Endothelial cell of umbilical vein (primary cell): ENCODE results near the gene ARL11. TPM values are rescaled to one million over a fixed set of nuclear protein-coding genes. Genes with fewer than 3 reads are reported as not detected.

Experiments
- BruUV-seq: library from RNA; stranded (reverse); fragments of 400-500 nt; replicated peaks from 2 replicates; lab custom pipeline; 2021; lab: Mats Ljungman, UMichigan
- CTCF ChIA-PET: fragments of 300-600, 350-600 bp; sonication (Branson Sonifier 250); formaldehyde crosslinking; loops from one replicate; lab custom pipeline; 2021; ENCODE audit warnings: antibody characterized with exemption, inconsistent platforms; lab: Charles Lee
- POLR2A ChIA-PET: fragments of 300-600, 350-600 bp; sonication (Branson Sonifier 250); formaldehyde crosslinking; loops from one replicate; lab custom pipeline; 2021; ENCODE audit warnings: antibody characterized with exemption, inconsistent platforms; lab: Charles Lee
- DNase-seq: peaks from one replicate; pipeline ENCODE4 v3.0.0-alpha.2; 2011; ENCODE audit warnings: low read depth, low spot score
- FAIRE-seq: peaks from 2 replicates; lab custom pipeline; 2011; peaks lifted over from hg19 to GRCh38; lab: Jason Lieb, UNC
- H2AFZ ChIP-seq: 2 replicates; pipeline ENCODE4 v1.6.0; 2012; ENCODE audit warnings: low read depth, low read length, control low read depth, inconsistent platforms
- H3K27ac ChIP-seq: 2 replicates; pipeline ENCODE4 v1.5.1; 2011; ENCODE audit warnings: low read depth, mild to moderate bottlenecking, control low read depth, low read length, moderate library complexity; ENCODE audit not compliant: insufficient read depth
- H3K27me3 ChIP-seq, 2 experiments: 2 replicates each; pipeline versions ENCODE4 v1.6.0 to v1.6.1; 2011; ENCODE audit warnings: low read length in 2 of 2, mixed read lengths in 1 of 2; ENCODE audit not compliant: control insufficient read depth in 2 of 2, insufficient read depth in 2 of 2
- H3K36me3 ChIP-seq, 2 experiments: 2 replicates in 1 of 2; 3 replicates in 1 of 2; pipeline ENCODE4 v1.5.1; 2011; ENCODE audit warnings: low read length in 2 of 2, mild to moderate bottlenecking in 1 of 2, moderate library complexity in 1 of 2; ENCODE audit not compliant: control insufficient read depth in 2 of 2, insufficient read depth in 2 of 2; ENCODE audit errors: extremely low read depth in 1 of 2
- H3K4me1 ChIP-seq: 3 replicates; pipeline ENCODE4 v1.5.1; 2011; ENCODE audit warnings: mild to moderate bottlenecking, low read length; ENCODE audit not compliant: control insufficient read depth, insufficient read depth; ENCODE audit errors: extremely low read depth
- H3K4me2 ChIP-seq: 2 replicates; pipeline ENCODE4 v1.6.1; 2011; ENCODE audit warnings: low read length, control low read depth, mixed read lengths; ENCODE audit not compliant: insufficient read depth
- H3K4me3 ChIP-seq, 3 experiments: fragments of 200-600 bp in 1 of 3; sonication (generic), shearing (Covaris generic) in 1 of 3; replicated peaks in 1 of 3; 2 replicates each; pipeline ENCODE4 v1.5.1; 2011 to 2016; ENCODE audit warnings: control low read depth in 3 of 3, low read length in 3 of 3, mild to moderate bottlenecking in 2 of 3, inconsistent platforms in 1 of 3, low read depth in 1 of 3, moderate library complexity in 1 of 3; ENCODE audit not compliant: insufficient read depth in 1 of 3
- H3K79me2 ChIP-seq: 2 replicates; pipeline ENCODE4 v1.6.0; 2012; ENCODE audit warnings: low read length, inconsistent platforms; ENCODE audit not compliant: control insufficient read depth, insufficient read depth
- H3K9ac ChIP-seq: replicated peaks from 2 replicates; pipeline ENCODE3; 2011; ENCODE audit warnings: low read length, control low read depth; ENCODE audit not compliant: insufficient read depth; ENCODE audit errors: extremely low read depth
- H3K9me1 ChIP-seq: replicated peaks from 3 replicates; pipeline ENCODE4 v1.6.0; 2011; ENCODE audit warnings: mild to moderate bottlenecking, low read length; ENCODE audit not compliant: control insufficient read depth, insufficient read depth; ENCODE audit errors: extremely low read depth
- H3K9me3 ChIP-seq: replicated peaks from 2 replicates; pipeline ENCODE4 v1.5.1; 2012; ENCODE audit warnings: low read length, inconsistent platforms; ENCODE audit not compliant: control insufficient read depth, insufficient read depth
- H4K20me1 ChIP-seq: replicated peaks from 2 replicates; pipeline ENCODE3; 2011; ENCODE audit warnings: mild to moderate bottlenecking, low read length; ENCODE audit not compliant: control insufficient read depth, insufficient read depth; ENCODE audit errors: extremely low read depth
- EZH2 ChIP-seq: IDR thresholded peaks from 2 replicates; pipeline ENCODE4 v1.6.1; 2012; ENCODE audit warnings: borderline replicate concordance, low read depth, mild to moderate bottlenecking, moderate library complexity, low read length, inconsistent platforms; ENCODE audit not compliant: severe bottlenecking
- FOS ChIP-seq: IDR thresholded peaks from 2 replicates; pipeline ENCODE4 v1.6.1; 2011; ENCODE audit warnings: mild to moderate bottlenecking, low read length, moderate library complexity, borderline replicate concordance; ENCODE audit not compliant: insufficient read depth
- GATA2 ChIP-seq: IDR thresholded peaks from 2 replicates; pipeline ENCODE4 v1.7.0; 2011; ENCODE audit warnings: low read depth, mild to moderate bottlenecking, moderate library complexity, mixed read lengths, low read length; ENCODE audit not compliant: insufficient read length, insufficient read depth
- JUN ChIP-seq: IDR thresholded peaks from 2 replicates; pipeline ENCODE4 v1.6.1; 2011; ENCODE audit warnings: borderline replicate concordance, low read depth; ENCODE audit not compliant: insufficient read length, insufficient read depth
- MYC ChIP-seq: IDR thresholded peaks from one replicate; pipeline ENCODE4 v1.6.1; 2011; ENCODE audit warnings: mild to moderate bottlenecking, low read depth, low read length
- POLR2A ChIP-seq: IDR thresholded peaks from 2 replicates; pipeline ENCODE4 v1.6.1; 2012; ENCODE audit warnings: low read depth, mild to moderate bottlenecking, control low read depth, low read length
- POLR2AphosphoS5 ChIP-seq: IDR thresholded peaks from 2 replicates; pipeline ENCODE4 v1.6.1; 2012; ENCODE audit warnings: low read depth, mild to moderate bottlenecking, control low read depth, low read length, moderate library complexity; ENCODE audit not compliant: insufficient read depth
- dilution Hi-C: fragments of 300-500 bp; cut with MboI; formaldehyde crosslinking; loops from one replicate; pipeline ENCODE4 v1.15.0; 2019; ENCODE audit warnings: low sequenced_read_pairs; ENCODE audit not compliant: extremely low pct_ligation_motif_present
- intact Hi-C: fragments of 100-400 bp; cut with micrococcal nuclease; formaldehyde crosslinking; loops from one replicate; pipeline ENCODE4 v1.10.0; 2022
- polyA plus RNA-seq, 4 experiments: library from polyadenylated mRNA; depleted of rRNA in 3 of 4; stranded (reverse) in 3 of 4; unstranded in 1 of 4; fragments of >200 nt; gene quantifications; 2 replicates each; pipeline versions ENCODE4 v1.2.1 to v1.2.3, GENCODE V29; 2011 to 2012; ENCODE audit warnings: missing spikeins in 1 of 4
- total RNA-seq: library from RNA; stranded (reverse); gene quantifications from 2 replicates; pipeline ENCODE4 v1.2.3, GENCODE V29; 2021
- TF ChIP-seq, protein P1 (sequence below): IDR thresholded peaks from 2 replicates; pipeline ENCODE4 v1.6.1; 2011; ENCODE audit not compliant: insufficient read depth, insufficient read length
- TF ChIP-seq, protein P2 (sequence below), 2 donors: IDR thresholded peaks; 1 replicate in 1 of 2; 2 replicates in 1 of 2; pipeline ENCODE4 v1.5.1; 2011; ENCODE audit warnings: low read length in 2 of 2, mild to moderate bottlenecking in 2 of 2, moderate library complexity in 2 of 2, control low read depth in 1 of 2, inconsistent platforms in 1 of 2, low read depth in 1 of 2; ENCODE audit not compliant: insufficient read depth in 1 of 2; ENCODE audit errors: extremely low read depth in 1 of 2

ARL11 gene
- total and polyA plus RNA-seq, 2 donors (not counting 3 experiments of a cell fraction or from before 2014, with no cell fraction given) = 0.06 to 0.20 TPM

DNA sequence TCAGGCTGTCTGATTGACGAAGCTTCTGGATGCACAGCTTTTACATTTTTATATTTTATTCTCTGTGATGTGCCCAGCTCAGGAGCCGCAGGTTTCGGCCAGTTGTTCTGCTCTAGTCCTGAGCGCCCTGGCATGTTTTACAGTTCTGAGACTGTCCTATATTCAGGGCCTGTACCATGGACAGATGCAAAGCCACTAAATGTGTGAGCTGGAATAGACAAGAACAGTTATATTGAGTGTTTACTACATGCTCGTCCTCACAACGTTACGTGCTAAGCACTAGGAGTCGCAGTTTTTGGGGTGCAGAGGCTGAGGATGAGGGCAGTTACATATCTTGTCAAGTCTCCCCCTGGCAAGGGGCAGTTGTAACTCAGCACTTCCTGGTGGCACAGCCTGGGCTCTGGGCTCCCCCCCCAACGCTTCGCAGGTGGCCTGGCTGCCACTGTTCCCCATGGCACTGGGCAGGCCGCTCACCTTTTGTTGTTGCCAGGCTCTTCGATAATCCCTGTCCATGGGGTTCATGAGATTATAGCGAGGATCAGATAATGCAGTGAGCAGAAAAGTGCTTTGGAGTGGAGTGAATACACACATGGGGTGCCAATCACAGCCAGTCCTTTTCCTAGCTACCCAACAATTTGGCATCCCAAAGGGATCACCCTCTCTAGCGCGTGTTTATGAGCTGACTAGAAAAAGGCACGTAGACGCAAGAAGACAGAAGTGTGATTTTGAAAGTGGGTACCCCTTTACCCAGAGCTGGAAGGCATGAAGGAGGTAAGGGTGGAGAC lies 23.5 kb downstream of the ARL11 start:
- H3K27me3 ChIP-seq = no peaks in the 10 kb centered on the region
- POLR2A ChIA-PET = no interaction called here
- no peak for DNase-seq
- BruUV-seq = no TSS peak
- dilution Hi-C loops = no loop called here
- CTCF ChIA-PET = interaction anchor here (0.6 to 1.4 kb wide), 5 partner anchors 13 to 1260 kb away, joined by 3 read pairs; no protein-coding TSS in a partner anchor
- H3K9me3 ChIP-seq = no peaks in the 10 kb centered on the region
- H3K4me3 ChIP-seq = no peak overlapping the region
- no peak overlapping the region for H3K9ac ChIP-seq
- H3K36me3 ChIP-seq = no peaks in the 10 kb centered on the region
- H3K79me2 ChIP-seq = no peaks in the 10 kb centered on the region
- H3K4me1 ChIP-seq = peaks cover 12% of the 10 kb centered on the region
- no peak overlapping the region for H3K4me2 ChIP-seq
- no peak for FAIRE-seq
- no peak overlapping the region for H3K27ac ChIP-seq
- H4K20me1 ChIP-seq = no peaks in the 10 kb centered on the region
- no peaks in the 10 kb centered on the region for H3K9me1 ChIP-seq
- TF ChIP-seq JUN (no peak), MYC (no peak), EZH2 (no peak), FOS (no peak), POLR2A (no peak), GATA2 (no peak), POLR2AphosphoS5 (no peak)
- TF ChIP-seq, protein P1, sequence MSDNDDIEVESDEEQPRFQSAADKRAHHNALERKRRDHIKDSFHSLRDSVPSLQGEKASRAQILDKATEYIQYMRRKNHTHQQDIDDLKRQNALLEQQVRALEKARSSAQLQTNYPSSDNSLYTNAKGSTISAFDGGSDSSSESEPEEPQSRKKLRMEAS = no peak
- TF ChIP-seq, protein P2, sequence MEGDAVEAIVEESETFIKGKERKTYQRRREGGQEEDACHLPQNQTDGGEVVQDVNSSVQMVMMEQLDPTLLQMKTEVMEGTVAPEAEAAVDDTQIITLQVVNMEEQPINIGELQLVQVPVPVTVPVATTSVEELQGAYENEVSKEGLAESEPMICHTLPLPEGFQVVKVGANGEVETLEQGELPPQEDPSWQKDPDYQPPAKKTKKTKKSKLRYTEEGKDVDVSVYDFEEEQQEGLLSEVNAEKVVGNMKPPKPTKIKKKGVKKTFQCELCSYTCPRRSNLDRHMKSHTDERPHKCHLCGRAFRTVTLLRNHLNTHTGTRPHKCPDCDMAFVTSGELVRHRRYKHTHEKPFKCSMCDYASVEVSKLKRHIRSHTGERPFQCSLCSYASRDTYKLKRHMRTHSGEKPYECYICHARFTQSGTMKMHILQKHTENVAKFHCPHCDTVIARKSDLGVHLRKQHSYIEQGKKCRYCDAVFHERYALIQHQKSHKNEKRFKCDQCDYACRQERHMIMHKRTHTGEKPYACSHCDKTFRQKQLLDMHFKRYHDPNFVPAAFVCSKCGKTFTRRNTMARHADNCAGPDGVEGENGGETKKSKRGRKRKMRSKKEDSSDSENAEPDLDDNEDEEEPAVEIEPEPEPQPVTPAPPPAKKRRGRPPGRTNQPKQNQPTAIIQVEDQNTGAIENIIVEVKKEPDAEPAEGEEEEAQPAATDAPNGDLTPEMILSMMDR (IDR thresholded peaks at IDR 0.05; ENCODE audit: extremely low read depth in 1 of 2, insufficient read depth in 1 of 2, low read depth in 1 of 2, low read length in 2 of 2) = no peak
- intact Hi-C loops = loop anchor here (1.0 to 5.0 kb wide), 2 partner anchors 141 to 197 kb away; partner anchors contain the start of gene KPNA3
- no peak overlapping the region for H2AFZ ChIP-seq
